Skeletal muscle tissue (tissue), 4 donors: ENCODE results near the gene LAMB1. TPM values are rescaled to one million over a fixed set of nuclear protein-coding genes. Genes with fewer than 3 reads are reported as not detected.

Experiments
- H3K27ac ChIP-seq: one replicate; pipeline ENCODE4 v1.7.0; 2013; ENCODE audit warnings: mild to moderate bottlenecking, low read depth, low read length, inconsistent platforms
- H3K27me3 ChIP-seq, 3 donors: one replicate each; pipeline ENCODE4 v1.7.0; 2013; ENCODE audit warnings: low read length in 3 of 3; ENCODE audit not compliant: control insufficient read depth in 3 of 3, insufficient read depth in 3 of 3
- H3K36me3 ChIP-seq, 3 donors: one replicate each; pipeline ENCODE4 v1.7.0; 2013; ENCODE audit warnings: low read length in 3 of 3; ENCODE audit not compliant: control insufficient read depth in 3 of 3, insufficient read depth in 3 of 3
- H3K4me1 ChIP-seq, 3 donors: one replicate each; pipeline ENCODE4 v1.7.0; 2013; ENCODE audit warnings: low read length in 3 of 3, mild to moderate bottlenecking in 3 of 3; ENCODE audit not compliant: control insufficient read depth in 3 of 3, insufficient read depth in 3 of 3
- H3K4me3 ChIP-seq, 3 donors: one replicate each; pipeline ENCODE4 v1.7.0; 2013; ENCODE audit warnings: low read length in 3 of 3
- H3K9ac ChIP-seq, 3 donors: one replicate each; pipeline ENCODE4 v1.7.0; 2013; ENCODE audit warnings: low read length in 3 of 3, mild to moderate bottlenecking in 3 of 3, moderate library complexity in 2 of 3, low read depth in 1 of 3
- H3K9me3 ChIP-seq, 3 donors: one replicate each; pipeline ENCODE4 v1.7.0; 2013; ENCODE audit warnings: low read length in 3 of 3; ENCODE audit not compliant: control insufficient read depth in 3 of 3
- total RNA-seq: library from RNA; depleted of rRNA; stranded (reverse); fragments of >200 nt; gene quantifications from one replicate; pipeline ENCODE4 v1.2.3, GENCODE V29; 2014
- donor health status: Osteomylitis.

Gene LAMB1
- total RNA-seq, 1 donor from 2014 or later = 195 TPM

GRCh38 chr7:108000875-108001763 lies 1.8 kb downstream of the LAMB1 start:
- no peaks in the 10 kb centered on the region for H3K36me3 ChIP-seq
- H3K4me3 ChIP-seq = peak overlapping the region; percentile 75 to 78 (median 77)
- H3K4me1 ChIP-seq = peaks cover 19 to 28% (median 23%) of the 10 kb centered on the region in 3 donors
- no peaks in the 10 kb centered on the region for H3K9me3 ChIP-seq
- peaks cover 16 to 25% (median 24%) of the 10 kb centered on the region in 3 donors for H3K27me3 ChIP-seq
- peak overlapping the region in 2 of 3 donors; percentile 65 to 73 for H3K9ac ChIP-seq
- H3K27ac ChIP-seq = peak overlapping the region; percentile 66

DNA sequence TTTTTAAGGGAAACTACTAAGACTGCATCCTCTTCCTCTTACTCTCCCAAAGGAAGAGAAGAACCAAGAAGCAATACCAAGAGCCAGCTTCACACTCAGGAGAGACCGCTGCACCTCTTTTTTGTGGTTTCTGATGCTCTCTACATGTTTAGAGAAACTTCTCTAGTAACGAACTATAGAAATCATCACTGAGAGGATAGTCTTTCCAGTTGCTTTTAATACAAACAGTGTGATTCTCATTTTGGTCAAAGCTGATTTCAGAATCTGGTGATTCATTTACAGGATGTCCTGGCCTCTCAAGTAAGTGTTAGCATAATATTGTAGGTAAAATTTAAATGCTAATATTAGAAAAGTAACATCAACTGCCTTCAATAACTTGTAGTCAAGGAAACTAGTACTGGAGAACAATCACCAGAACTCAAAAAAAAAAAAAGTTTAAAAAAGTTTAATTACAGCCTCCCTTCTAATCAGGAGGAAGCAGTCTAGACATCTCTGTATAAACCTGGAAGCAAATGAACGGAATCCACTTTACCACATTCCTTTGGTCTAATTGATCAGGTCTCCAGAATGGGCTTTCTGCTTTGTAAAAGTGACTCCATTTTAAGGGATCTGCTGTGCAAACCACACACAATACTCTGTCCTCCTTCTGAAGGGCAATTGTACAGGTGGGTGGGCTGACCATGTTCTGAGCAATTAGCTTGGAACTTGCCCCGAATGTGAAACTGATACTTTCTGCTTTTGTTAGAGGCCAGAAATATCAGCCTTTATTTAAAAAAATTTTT lies 3.0 kb downstream of the LAMB1 start:
- no peaks in the 10 kb centered on the region for H3K9me3 ChIP-seq
- H3K9ac ChIP-seq = no peak overlapping the region
- H3K27ac ChIP-seq = peak overlapping the region; percentile 66
- no peaks in the 10 kb centered on the region for H3K36me3 ChIP-seq
- no peak overlapping the region for H3K4me3 ChIP-seq
- H3K27me3 ChIP-seq = peaks cover 16 to 24% (median 20%) of the 10 kb centered on the region in 3 donors
- peaks cover 23 to 28% (median 27%) of the 10 kb centered on the region in 3 donors for H3K4me1 ChIP-seq

DNA sequence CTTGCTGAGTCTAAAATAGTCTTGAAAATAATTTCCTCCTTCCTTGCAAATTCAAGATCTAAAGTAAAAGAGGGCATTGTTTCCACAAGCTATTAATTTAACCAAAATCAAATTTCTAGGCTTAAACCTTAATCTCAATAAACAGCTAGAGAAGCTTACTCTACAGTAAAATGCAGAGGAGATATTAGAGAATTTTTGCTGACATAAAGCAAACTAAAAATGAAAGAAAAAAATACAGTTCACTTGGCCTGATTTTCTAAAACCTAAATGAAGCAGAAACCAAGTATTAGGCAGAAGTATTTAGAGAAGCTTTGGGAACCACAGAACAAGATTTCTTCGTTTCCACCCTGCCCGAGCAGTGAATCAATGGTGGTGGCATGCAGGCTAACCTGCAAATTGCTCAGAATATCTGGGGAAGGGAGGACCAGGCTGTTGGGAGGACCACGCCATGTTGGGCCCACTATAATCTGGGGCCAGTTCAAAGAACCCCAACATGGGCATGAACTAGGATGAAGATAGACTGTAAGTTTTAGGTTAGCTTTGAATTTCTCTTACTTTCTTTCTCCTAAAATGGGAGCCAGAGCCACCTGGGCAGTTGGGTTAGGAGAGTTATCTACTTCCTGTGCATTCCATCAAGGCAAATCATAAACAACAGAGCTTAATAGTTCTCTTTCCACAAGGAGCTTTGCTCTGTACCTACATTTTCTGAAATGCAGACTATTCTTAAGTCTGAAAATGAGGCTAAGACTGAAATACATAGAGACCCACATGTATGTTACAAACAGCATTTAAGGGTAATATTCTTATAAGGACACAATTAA lies 4.1 kb downstream of the LAMB1 start:
- Histone ChIP-seq H3K4me1 (peaks cover 19 to 28% (median 24%) of the 10 kb centered on the region in 3 donors), H3K27me3 (peaks cover 16 to 20% (median 18%) of the 10 kb centered on the region in 3 donors), H3K9ac (no peak overlapping the region), H3K36me3 (no peaks in the 10 kb centered on the region), H3K9me3 (no peaks in the 10 kb centered on the region), H3K4me3 (no peak overlapping the region), H3K27ac (no peak overlapping the region)

GRCh38 chr7:107998150-107998549 lies 4.8 kb downstream of the LAMB1 start:
- no peak overlapping the region for H3K4me3 ChIP-seq
- H3K9me3 ChIP-seq = no peaks in the 10 kb centered on the region
- peaks cover 19 to 26% (median 24%) of the 10 kb centered on the region in 3 donors for H3K4me1 ChIP-seq
- no peak overlapping the region for H3K9ac ChIP-seq
- no peaks in the 10 kb centered on the region for H3K36me3 ChIP-seq
- no peak overlapping the region for H3K27ac ChIP-seq
- peaks cover 16 to 21% (median 16%) of the 10 kb centered on the region in 3 donors for H3K27me3 ChIP-seq

DNA sequence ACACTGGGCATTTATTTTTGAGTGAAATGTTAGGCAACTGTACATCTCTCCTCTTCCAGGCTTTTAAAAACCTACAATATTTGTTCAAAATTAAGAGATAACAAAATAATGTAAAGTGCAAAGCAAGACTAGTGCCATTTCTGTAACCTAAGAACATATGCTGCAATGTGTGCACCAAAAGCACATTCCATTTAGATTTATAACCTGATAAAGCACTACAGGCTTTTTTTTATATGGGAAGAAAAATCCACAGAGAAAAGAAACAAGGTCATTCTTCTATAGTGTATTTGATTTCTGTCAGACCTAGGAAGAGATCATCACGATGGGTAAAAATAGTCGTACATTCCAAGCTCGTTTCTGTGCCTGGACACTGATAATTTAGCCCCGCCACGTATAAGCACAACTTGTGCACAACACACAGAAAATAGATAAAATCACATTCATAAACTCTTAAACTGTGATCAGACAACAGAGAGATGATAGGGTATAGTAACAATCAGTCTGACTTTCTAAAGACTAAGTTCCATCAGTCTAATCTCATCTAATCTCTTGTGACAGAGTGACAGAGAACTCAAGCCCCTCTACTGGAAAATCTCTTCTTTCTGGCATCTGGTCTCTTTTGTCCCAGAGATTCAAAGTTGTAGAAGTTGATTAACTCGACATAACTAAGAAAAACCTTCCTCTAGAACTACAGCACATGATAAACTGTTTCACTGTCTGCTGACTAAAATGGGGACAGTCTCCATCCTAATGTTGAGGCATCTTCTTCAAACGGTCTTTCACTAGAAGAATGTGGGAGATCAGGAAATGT lies 6.7 kb downstream of the LAMB1 start:
- no peak overlapping the region for H3K4me3 ChIP-seq
- no peak overlapping the region for H3K9ac ChIP-seq
- H3K36me3 ChIP-seq = no peaks in the 10 kb centered on the region
- peak overlapping the region; percentile 36 for H3K27ac ChIP-seq
- no peaks in the 10 kb centered on the region for H3K9me3 ChIP-seq
- peaks cover 4 to 13% (median 13%) of the 10 kb centered on the region in 3 donors for H3K4me1 ChIP-seq
- peaks cover under 1 to 8% (median 5%) of the 10 kb centered on the region in 3 donors for H3K27me3 ChIP-seq

- H3K4me3 ChIP-seq = no peak overlapping the region
- H3K27me3 ChIP-seq = peaks cover 0 to 3% (median 0%) of the 10 kb centered on the region in 3 donors
- H3K4me1 ChIP-seq = peaks cover 4 to 12% (median 6%) of the 10 kb centered on the region in 3 donors
- H3K36me3 ChIP-seq = no peaks in the 10 kb centered on the region
- peak overlapping the region; percentile 36 for H3K27ac ChIP-seq
- no peak overlapping the region for H3K9ac ChIP-seq
- no peaks in the 10 kb centered on the region for H3K9me3 ChIP-seq
These were observed 7.5 kb downstream of the LAMB1 start for GRCh38 chr7:107995184-107996071.

- H3K4me1 ChIP-seq = peaks cover 4 to 12% (median 9%) of the 10 kb centered on the region in 3 donors
- no peaks in the 10 kb centered on the region for H3K9me3 ChIP-seq
- H3K27me3 ChIP-seq = peaks cover 0 to 3% (median 0%) of the 10 kb centered on the region in 3 donors
- no peak overlapping the region for H3K27ac ChIP-seq
- no peak overlapping the region for H3K9ac ChIP-seq
- H3K36me3 ChIP-seq = no peaks in the 10 kb centered on the region
- H3K4me3 ChIP-seq = no peak overlapping the region
These were observed 8.4 kb downstream of the LAMB1 start for GRCh38 chr7:107994421-107995030.

DNA sequence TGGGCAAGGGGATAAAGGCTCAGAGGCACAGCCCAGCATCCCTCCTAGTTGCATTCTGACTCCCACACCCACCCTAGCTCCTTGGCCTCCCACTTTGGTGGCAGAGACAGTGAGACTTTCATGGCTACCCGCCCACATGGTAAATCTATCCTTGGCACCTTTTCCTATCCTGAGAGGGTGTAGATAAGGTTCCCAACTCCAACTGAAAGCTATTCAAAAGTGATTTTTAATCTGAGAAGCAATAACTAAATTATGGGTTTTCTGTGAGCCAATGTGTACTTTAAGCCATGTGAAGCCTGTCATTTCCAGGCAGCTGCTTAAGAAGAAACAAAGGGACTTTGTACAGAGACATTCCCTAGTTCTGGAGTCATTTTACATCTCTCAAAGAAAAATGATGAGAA lies 9.1 kb downstream of the LAMB1 start:
- H3K9me3 ChIP-seq = no peaks in the 10 kb centered on the region
- H3K27ac ChIP-seq = no peak overlapping the region
- H3K4me3 ChIP-seq = no peak overlapping the region
- H3K9ac ChIP-seq = no peak overlapping the region
- H3K36me3 ChIP-seq = no peaks in the 10 kb centered on the region
- peaks cover 0 to 3% (median 0%) of the 10 kb centered on the region in 3 donors for H3K27me3 ChIP-seq
- H3K4me1 ChIP-seq = peaks cover 4 to 11% (median 9%) of the 10 kb centered on the region in 3 donors
